Stimulated activated CD4-positive, alpha-beta T cell treated with anti-CD3 and anti-CD28 coated beads, Interleukin-15, amount 100 ng/mL, for 1 hour (primary cell): Measurements from ENCODE around the gene ANKRD24.
"Not testable (repeated sequence)": the region's sequence is repeated elsewhere in the genome, so short reads cannot be mapped to it uniquely, and the experiment has no call there.

Experiments
- DNase-seq, 2 donors: peaks; one replicate each; pipeline ENCODE4 v3.0.0-alpha.2; 2020; ENCODE audit warnings: low read depth in 1 of 2, low spot score in 1 of 2

Gene ANKRD24

DNA sequence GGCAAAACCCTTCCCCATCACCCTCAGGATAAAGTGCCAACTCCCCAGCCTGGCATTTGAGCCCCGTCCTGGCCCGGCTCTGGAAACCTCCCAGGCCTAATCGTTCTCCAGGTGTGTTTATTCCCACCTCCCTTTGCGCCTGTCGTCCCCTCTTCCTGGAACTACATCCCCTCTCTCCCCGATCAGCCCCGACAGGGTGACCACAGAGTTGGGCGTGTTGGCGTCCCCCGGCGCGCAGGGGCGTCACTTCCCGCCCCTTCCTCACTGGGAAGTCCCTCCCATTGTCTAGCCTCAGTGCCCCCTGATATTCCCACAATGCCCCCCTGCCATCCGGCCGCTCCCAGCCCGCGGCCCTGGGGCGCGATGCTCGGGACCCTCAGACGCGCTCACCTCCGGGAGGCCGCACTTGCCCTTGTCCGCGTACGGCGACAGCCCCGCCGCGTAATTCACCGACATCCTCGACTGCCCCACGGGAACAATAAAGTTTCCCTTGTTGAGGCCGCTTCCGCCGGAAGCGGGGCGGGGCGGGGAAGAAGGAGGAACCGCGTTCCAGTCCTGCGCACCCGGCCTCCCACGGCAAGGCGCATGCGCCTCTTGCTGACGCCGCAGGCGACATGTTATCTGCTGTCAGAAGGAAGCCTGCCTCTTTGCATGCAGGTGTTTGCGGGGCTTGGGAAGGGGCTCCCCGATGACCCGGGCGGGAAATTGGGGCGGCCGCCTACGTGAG is at the start of gene ANKRD24, which contains the start of gene SIRT6:
Gene ANKRD24 (plus strand): TSS at position 606 of the 727 bp plus-strand sequence. CDS start 3,737 bp downstream, outside the sequence.
Gene SIRT6 (minus strand): TSS at position 480 of the 727 bp plus-strand sequence. CDS start 24 bp downstream, at position 456.
- peak; percentile 92 to 95 for DNase-seq

DNA sequence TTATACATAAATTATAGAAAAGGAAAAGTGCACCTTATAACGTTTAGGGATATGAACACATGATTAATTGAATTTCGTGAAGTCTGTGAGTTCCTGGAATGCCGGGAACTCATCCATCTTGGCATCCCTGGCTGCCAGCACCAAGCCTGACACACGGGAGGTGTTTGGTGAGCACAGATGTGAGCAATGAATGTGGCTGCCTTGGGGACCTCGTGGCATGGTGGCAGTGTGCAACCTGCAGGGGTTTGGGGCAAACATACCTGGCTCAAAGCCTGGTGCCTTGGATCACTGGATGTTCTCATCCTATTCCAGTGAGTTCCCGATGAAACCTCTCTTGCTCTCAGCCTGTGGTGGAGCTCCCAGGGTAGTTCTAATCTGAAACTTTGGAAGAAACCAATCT is 48.1 kb upstream of the ANKRD24 start:
- no peak for DNase-seq

DNA sequence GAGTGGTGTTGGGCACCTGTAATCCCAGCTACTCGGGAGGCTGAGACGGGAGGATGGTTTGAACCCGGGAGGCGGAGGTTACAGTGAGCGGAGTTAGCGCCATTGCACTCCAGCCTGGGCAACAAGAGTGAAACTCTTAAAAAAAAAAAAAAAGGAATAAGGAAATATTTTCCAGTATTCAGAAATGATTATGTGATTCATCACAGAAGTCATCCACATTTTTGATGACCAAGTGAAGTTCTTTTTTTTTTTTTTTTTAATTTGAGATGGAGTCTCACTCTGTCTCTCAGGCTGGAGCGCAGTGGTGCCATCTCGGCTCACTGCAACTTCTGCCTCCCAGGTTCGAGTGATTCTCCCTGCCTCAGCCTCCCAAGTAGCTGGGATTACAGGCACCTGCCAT is 47.1 kb upstream of the ANKRD24 start:
- not testable (repeated sequence) for DNase-seq

DNA sequence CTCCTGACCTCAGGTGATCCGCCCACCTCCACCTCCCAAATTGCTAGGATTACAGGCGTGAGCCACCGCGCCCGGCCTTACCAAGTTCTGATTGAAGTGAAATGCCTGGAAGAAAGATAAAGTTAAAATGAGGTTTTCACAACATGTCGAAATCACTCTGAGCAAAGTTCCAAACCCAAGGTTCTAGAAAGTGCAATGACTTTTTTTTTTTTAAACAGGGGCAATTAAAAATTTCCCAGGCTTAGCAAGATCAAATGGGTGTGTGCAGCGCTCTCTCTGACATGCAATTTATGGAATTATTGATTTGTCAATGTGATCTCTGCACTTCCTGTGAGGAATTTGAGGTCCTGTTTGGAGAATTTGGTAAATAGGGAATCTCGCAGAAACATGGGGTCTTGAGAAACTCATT is 45.8 kb upstream of the ANKRD24 start:
- no peak for DNase-seq

DNA sequence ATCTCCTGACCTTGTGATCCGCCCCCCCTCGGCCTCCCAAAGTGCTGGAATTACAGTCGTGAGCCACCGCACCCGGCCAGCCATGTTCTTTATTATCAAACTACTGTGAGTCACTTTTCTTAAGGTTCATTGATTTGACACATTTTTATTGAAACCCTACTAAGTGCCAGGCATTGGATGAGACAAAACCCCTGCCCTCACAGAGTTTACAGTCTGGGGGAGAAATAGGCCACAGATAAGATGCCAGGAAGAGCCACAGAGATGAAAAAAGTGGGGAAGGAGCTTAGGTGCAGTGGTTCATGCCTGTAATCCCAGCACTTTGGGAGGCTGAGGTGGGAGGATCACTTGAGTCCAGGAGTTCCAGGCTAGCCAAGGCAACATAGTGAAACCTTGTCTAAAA is 44.0 kb upstream of the ANKRD24 start:
- no peak for DNase-seq

DNA sequence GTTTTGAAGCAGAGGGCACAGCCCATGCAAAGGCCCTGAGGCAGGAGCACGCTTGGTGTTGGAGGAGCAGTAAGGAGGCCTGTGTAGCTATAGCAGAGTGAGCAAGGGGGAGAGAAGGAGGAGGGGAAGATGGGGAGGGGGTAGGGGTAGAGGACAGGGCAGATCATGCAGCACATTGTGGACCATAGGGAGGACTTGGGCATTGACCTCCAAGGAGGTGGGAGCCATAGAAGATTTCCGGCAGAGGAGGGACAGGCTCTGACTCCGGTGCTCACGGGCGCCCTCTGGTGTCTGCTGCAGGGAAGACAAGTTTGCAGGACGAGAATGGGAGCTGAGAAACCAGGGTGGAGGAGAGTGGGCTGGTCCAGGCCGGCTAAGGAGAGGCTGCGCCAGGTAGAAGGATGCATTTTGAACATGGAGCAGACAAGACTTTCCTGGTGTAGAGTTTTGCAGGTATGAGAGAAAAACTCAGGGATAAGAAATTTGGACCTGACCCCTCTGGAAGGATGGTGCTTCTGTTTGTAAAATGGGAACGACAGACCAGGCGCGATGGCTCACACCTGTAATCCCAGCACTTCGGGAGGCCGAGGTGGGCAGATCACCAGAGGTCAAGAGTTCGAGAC is 42.8 kb upstream of the ANKRD24 start:
- DNase-seq, result peak; percentile 72 to 85

DNA sequence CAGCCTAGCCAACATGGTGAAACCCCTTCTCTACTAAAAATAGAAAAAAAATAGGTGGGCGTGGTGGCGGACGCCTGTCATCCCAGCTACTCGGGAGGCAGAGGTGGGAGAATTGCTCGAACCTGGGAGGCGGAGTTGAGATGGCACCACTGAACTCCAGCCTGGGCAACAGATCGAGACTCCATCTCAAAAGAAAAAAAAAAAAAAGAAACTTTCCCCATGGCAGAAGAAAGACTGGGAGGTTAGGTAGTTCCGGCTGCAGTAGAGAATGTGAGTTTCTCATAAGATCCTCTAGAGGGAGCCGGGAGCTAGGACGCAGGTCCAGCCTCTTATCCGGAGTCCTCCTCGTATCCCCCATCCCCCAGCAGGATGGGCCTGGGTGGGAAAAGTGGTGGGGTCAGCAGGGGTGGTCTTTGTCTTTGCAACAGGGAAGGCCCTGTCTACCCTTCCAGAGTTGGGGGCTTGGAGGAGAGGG is 42.2 kb upstream of the ANKRD24 start:
- DNase-seq, result no peak

- DNase-seq, result not testable (repeated sequence)
Measured at GRCh38 chr19:4142916-4143315, 39.6 kb upstream of the ANKRD24 start.

- DNase-seq, result no peak
Measured at GRCh38 chr19:4144666-4145249, 37.7 kb upstream of the ANKRD24 start.

DNA sequence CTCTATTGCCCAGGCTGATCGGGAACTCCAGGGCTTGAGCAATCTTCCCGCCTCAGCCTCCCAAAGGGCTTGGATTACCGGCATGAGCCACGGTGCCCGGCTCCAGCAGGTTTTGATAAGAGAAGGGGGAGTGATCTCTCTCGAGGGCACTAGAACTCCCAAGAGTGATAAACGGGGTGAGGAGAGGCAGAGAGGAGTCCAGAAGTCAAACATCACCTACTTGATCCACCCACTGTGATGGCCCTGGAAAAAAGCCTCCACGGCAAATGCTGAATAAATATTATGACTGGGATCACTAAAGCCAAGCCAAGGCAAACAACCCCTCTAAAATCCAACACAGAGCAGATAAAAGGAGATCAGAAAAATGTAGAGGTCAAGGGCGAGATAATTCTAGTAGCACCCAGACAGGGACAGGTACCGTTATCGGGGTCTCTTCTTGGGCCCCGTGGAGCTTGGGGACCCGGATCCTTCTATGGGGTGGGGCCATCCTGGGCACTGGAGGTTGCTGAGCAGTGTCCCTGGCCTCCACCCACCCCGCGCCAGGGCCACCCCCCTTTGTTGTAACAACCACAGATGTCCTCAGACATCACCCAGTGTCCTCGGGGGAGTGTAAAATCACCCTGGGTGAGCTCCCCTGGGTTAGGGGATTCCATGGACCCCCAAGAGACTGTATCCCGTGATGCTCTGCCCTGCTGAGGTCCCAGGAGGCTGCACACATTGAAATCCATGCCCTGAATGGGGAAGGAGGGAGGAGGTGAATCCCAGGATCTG is 32.8 kb upstream of the ANKRD24 start:
- no peak for DNase-seq

DNA sequence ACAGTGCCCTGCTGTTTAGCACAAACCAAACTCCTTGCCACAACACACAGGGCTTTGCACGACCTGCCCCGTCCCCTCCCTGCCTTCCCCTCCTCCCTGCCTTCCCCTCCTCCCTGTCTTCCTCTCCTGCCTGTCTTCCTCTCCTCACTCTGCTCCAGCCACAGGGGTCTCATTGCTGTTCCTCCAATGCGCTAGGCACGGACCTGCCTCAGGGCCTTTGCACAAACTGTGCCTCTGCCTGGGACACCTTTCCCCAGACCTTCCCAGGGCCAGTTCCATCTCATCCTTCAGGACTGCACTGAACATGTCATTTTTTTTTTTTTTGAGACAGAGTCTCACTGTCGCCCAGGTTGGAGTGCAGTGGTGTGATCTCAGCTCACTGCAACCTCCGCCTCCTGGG is 30.9 kb upstream of the ANKRD24 start:
- no peak for DNase-seq

GRCh38 chr19:4152241-4152998 is 30.1 kb upstream of the ANKRD24 start:
- DNase-seq, result no peak

GRCh38 chr19:4154571-4155312 is 27.7 kb upstream of the ANKRD24 start:
- DNase-seq, result no peak

DNA sequence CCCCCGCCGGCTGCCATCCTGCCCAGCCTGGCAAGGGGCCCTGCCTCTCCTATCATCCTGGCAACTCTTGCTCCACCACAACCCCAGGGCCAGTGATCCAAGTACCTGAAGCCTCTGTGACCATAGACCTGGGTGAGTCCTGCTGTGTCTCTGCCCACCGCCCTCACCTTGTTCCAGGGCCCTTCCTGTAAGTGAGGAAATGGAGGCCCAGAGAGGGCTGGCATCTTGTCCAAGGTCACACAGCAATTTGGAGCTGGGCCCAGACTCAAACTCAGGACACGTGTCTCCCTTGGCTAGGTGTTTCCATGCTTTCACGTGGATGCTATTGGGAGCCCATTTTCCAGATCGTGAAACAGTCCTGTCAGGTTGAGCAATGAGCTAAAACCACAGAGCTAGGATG is 25.3 kb upstream of the ANKRD24 start:
- no peak for DNase-seq

DNA sequence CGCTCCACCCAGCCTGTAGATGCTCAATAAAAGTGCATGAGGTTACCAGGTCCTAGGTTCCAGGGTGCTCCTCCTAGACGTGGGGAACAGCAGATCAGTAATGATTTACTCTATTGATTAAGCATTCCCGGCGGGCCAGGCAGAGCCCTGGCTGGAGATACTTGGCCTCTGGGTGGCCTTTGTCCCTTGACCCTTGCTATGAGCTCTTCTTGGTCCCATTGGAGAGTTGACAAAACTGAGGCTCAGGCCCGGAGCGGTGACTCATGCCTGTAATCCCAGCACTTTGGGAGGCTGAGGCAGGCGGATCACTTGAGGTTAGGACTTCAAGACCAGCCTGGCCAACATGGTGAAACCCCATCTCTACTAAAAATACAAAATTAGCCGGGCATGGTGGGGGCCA is 24.5 kb upstream of the ANKRD24 start:
- DNase-seq, result not testable (repeated sequence)

DNA sequence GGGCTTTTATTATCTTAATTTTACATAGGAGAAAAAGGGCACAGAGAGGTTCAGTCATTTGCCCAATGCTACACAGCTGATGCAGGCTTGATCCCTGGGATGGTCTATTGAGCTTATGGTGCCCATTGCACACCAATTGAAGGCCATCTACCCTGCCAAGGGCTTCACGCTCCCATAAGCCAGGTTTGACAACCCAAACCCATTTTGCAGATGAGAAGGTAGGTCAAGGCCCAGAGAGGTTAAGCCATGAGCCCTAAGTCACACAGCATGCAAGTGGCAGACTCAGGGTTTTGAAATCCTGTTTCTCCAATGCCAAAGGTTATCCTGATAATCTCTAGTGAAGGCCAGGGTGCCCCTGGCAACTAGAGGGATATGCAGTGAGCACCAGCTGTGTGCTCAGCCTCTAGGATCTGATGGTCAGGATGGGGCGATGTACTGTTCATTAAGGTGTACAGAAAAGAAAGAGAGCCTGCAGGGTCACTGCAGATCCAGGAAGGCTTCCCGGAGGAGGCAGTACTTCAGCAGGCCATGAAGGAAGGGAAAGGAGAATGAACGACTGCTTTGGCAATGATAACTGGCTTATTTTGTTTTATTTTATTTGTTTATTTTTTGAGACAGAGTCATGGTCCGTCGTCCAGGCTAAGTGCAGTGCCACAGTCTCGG is 20.9 kb upstream of the ANKRD24 start:
- DNase-seq, result no peak

DNA sequence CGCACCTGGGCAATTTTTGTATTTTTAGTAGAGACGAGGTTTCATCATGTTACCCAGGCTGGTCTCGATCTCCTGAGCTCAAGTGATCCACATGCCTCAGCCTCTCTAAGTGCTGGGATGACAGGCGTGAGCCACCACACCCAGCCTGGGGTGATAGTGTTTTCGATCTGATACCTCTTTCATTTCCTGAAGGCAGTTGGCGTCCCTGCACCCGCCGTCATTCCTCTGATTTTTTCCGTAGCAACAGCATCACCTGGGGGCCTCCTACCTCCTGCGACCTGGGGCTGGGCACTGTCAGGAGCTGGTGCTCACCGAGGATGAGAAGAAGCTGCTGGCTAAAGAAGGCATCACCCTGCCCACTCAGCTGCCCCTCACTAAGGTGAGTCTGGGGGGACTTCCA is 18.2 kb upstream of the ANKRD24 start:
- no peak for DNase-seq

DNA sequence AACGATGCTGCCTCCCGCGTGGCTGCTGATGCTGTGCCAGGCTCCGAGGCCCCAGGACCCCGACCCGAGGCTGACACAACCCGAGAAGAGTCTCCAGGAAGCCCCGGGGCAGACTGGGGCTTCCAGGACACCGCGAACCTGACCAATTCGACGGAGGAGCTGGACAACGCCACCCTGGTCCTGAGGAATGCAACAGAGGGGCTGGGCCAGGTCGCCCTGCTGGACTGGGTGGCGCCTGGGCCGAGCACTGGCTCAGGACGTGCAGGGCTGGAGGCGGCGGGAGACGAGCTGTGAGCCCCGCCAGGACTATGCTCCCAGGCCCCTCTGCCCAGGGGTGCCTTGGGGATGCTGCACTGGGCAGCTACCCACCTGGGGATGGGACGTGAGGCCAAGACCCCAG is 10.8 kb upstream of the ANKRD24 start:
- no peak for DNase-seq

- peak; percentile 33 to 63 for DNase-seq
Measured at GRCh38 chr19:4172861-4173473, 9.5 kb upstream of the ANKRD24 start.
